ENCODE measurements around the gene SH3PXD2B.

SH3PXD2B gene

GRCh38 chr5:172288465-172288864 lies 165.9 kb downstream of the SH3PXD2B start:
- TF ChIP-seq TEAD4 (IDR thresholded peaks at IDR 0.05): no peak
- TF ChIP-seq RAD21 (IDR thresholded peaks at IDR 0.05; ENCODE audit: low read depth): no peak
- TF ChIP-seq YY1 (IDR thresholded peaks at IDR 0.05; ENCODE audit: low read depth): no peak
- TF ChIP-seq ZBTB7A (IDR thresholded peaks at IDR 0.05; ENCODE audit: low read depth): no peak
- no peak for TF ChIP-seq CREB1 (IDR thresholded peaks at IDR 0.05; ENCODE audit: low read depth)
- no peak for TF ChIP-seq EP300 (IDR thresholded peaks at IDR 0.05; ENCODE audit: borderline replicate concordance)
- TF ChIP-seq TCF12 (IDR thresholded peaks at IDR 0.05; ENCODE audit: low read depth): no peak
- no peak for TF ChIP-seq EGR1 (IDR thresholded peaks at IDR 0.05)
- TF ChIP-seq, protein P1, sequence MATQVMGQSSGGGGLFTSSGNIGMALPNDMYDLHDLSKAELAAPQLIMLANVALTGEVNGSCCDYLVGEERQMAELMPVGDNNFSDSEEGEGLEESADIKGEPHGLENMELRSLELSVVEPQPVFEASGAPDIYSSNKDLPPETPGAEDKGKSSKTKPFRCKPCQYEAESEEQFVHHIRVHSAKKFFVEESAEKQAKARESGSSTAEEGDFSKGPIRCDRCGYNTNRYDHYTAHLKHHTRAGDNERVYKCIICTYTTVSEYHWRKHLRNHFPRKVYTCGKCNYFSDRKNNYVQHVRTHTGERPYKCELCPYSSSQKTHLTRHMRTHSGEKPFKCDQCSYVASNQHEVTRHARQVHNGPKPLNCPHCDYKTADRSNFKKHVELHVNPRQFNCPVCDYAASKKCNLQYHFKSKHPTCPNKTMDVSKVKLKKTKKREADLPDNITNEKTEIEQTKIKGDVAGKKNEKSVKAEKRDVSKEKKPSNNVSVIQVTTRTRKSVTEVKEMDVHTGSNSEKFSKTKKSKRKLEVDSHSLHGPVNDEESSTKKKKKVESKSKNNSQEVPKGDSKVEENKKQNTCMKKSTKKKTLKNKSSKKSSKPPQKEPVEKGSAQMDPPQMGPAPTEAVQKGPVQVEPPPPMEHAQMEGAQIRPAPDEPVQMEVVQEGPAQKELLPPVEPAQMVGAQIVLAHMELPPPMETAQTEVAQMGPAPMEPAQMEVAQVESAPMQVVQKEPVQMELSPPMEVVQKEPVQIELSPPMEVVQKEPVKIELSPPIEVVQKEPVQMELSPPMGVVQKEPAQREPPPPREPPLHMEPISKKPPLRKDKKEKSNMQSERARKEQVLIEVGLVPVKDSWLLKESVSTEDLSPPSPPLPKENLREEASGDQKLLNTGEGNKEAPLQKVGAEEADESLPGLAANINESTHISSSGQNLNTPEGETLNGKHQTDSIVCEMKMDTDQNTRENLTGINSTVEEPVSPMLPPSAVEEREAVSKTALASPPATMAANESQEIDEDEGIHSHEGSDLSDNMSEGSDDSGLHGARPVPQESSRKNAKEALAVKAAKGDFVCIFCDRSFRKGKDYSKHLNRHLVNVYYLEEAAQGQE (IDR thresholded peaks at IDR 0.05; ENCODE audit: low read depth): no peak
- TF ChIP-seq TAF1 (IDR thresholded peaks at IDR 0.05; ENCODE audit: low read depth): no peak
- no peak for TF ChIP-seq FOXM1 (IDR thresholded peaks at IDR 0.05; ENCODE audit: borderline replicate concordance, low read depth)
- TF ChIP-seq, protein P2, sequence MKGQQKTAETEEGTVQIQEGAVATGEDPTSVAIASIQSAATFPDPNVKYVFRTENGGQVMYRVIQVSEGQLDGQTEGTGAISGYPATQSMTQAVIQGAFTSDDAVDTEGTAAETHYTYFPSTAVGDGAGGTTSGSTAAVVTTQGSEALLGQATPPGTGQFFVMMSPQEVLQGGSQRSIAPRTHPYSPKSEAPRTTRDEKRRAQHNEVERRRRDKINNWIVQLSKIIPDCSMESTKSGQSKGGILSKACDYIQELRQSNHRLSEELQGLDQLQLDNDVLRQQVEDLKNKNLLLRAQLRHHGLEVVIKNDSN (IDR thresholded peaks at IDR 0.05): no peak
- TF ChIP-seq NFIC (IDR thresholded peaks at IDR 0.05): no peak
- TF ChIP-seq CEBPB (IDR thresholded peaks at IDR 0.05): no peak
- TF ChIP-seq MAX (IDR thresholded peaks at IDR 0.05): no peak

DNA sequence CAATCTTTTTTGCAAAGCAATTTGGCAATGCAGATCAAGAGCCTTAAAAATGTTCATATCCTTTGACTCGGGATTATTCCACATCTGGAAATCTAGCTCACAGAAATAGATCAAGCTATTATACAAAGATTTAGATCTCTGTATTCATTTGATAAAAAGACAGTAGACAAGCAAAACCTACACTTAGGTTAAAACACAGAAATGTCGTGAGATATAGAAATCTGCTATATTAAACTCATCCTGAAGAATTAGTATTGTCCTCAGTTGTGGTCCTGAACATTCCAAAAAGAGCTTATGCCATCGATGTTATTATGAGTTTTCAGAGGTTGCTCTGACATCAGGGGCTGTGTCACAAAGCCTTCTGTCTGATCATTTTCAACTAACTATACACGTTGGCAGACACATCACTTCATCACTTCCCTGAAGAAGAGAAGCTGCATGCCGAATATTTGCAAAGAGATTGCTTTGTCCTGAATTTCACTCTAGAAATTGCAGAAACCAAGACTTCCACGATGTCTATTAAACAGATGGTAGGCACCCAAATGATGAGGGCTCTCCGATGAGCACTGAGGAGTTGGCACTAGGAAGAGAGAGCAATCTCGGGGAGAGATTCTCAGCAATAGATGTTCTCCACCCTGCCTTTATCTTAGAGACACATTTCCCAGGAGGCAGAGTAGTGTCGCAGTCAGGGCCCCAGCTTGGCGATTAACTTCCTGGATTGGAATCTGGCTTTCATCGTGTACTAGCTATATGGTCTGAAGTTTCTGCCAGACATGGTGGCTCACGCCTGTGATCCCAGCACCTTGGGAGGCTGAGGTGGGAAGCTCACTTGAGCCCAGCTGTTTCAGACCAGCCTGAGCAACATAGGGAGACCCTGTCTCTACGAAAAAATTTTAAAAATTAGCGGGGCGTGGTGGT lies 168.8 kb downstream of the SH3PXD2B start:
- TF ChIP-seq NFIC (IDR thresholded peaks at IDR 0.05): no peak
- TF ChIP-seq, protein P1 (IDR thresholded peaks at IDR 0.05; ENCODE audit: low read depth): no peak
- TF ChIP-seq, protein P2 (IDR thresholded peaks at IDR 0.05): no peak
- TF ChIP-seq YY1 (IDR thresholded peaks at IDR 0.05; ENCODE audit: low read depth): no peak
- TF ChIP-seq TEAD4 (IDR thresholded peaks at IDR 0.05): no peak
- TF ChIP-seq FOXM1 (IDR thresholded peaks at IDR 0.05; ENCODE audit: borderline replicate concordance, low read depth): no peak
- TF ChIP-seq MAX (IDR thresholded peaks at IDR 0.05): no peak
- no peak for TF ChIP-seq ZBTB7A (IDR thresholded peaks at IDR 0.05; ENCODE audit: low read depth)
- no peak for TF ChIP-seq CREB1 (IDR thresholded peaks at IDR 0.05; ENCODE audit: low read depth)
- no peak for TF ChIP-seq EGR1 (IDR thresholded peaks at IDR 0.05)
- TF ChIP-seq CEBPB (IDR thresholded peaks at IDR 0.05): no peak
- TF ChIP-seq RAD21 (IDR thresholded peaks at IDR 0.05; ENCODE audit: low read depth): no peak
- TF ChIP-seq TAF1 (IDR thresholded peaks at IDR 0.05; ENCODE audit: low read depth): no peak
- TF ChIP-seq TCF12 (IDR thresholded peaks at IDR 0.05; ENCODE audit: low read depth): no peak
- TF ChIP-seq EP300 (IDR thresholded peaks at IDR 0.05; ENCODE audit: borderline replicate concordance): no peak

- TF ChIP-seq TEAD4 (IDR thresholded peaks at IDR 0.05) (peak; percentile 39; the same call in 1 of the 2 replicates), MAX (IDR thresholded peaks at IDR 0.05) (0 out of 2 replicates have a peak, but pooled peaks have one; percentile 4)
- TF ChIP-seq, protein P1 (IDR thresholded peaks at IDR 0.05; ENCODE audit: low read depth): no peak
Measured at GRCh38 chr5:172284611-172284980, 169.7 kb downstream of the SH3PXD2B start.
